Measurements from ENCODE around the gene OGDH.
"Not testable (repeated sequence)": the region's sequence is repeated elsewhere in the genome, so short reads cannot be mapped to it uniquely, and the experiment has no call there.

The OGDH gene

DNA sequence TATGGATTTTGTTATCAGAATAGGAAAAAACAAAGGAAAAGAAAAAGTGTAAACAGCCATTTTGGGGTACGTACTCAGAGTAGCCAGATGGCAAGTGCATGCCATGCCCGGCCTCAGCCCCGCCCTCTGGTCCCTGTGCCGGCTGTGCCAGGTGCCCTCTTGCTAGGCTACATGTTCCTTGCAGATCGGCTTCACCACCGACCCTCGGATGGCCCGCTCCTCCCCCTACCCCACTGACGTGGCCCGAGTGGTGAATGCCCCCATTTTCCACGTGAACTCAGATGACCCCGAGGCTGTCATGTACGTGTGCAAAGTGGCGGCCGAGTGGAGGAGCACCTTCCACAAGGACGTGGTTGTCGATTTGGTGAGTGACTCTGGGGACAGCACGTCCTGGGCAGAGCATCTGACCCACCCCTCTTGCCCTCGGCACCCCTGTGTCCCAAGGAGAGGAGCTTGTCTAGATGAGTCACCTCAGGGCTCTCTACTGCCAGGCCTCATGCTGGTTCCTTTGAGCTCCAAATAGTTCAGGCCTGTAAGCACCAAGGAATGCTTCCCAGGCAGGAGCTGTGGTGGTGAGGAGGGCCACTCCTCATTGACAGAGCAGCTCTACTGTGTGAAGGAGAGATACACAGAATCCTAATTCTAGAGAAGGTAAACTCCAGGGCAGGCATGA is 87.3 kb downstream of the OGDH start:
- Histone ChIP-seq H3K4me1 (ENCODE audit: insufficient read depth, low read length) (no peaks in the 10 kb centered on the region), H3K36me3 (ENCODE audit: insufficient read depth, low read length) (peaks cover 64% of the 10 kb centered on the region), H3K27ac (ENCODE audit: low read depth, low read length) (no peak overlapping the region), H3K27me3 (ENCODE audit: control insufficient read depth in 1 of 2, insufficient read depth in 2 of 2, low read length in 2 of 2) (no peaks in the 10 kb centered on the region), H3K9me3 (ENCODE audit: low read length) (no peaks in the 10 kb centered on the region), H3K4me3 (ENCODE audit: low read depth in 1 of 2, low read length in 2 of 2) (no peak overlapping the region), H3K9ac (ENCODE audit: low read length) (no peak overlapping the region)

DNA sequence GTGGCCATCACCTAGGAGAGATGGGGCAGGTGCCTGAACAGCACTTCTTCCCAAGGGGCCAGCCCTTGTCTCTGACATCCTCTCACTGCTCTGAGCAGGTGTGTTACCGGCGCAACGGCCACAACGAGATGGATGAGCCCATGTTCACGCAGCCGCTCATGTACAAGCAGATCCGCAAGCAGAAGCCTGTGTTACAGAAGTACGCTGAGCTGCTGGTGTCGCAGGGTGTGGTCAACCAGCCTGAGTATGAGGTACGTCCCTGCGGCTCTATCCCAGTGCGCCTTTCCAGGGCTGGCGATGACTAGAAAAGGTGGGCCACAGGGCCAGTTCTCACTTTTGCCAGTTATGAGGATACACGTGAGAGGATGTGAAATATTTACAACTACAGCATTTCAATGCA is 87.9 kb downstream of the OGDH start:
- H3K9me3 ChIP-seq (ENCODE audit: low read length), result no peaks in the 10 kb centered on the region
- no peak overlapping the region for H3K27ac ChIP-seq (ENCODE audit: low read depth, low read length)
- no peak overlapping the region for H3K9ac ChIP-seq (ENCODE audit: low read length)
- no peaks in the 10 kb centered on the region for H3K27me3 ChIP-seq (ENCODE audit: control insufficient read depth in 1 of 2, insufficient read depth in 2 of 2, low read length in 2 of 2)
- no peak overlapping the region for H3K4me3 ChIP-seq (ENCODE audit: low read depth in 1 of 2, low read length in 2 of 2)
- peaks cover 69% of the 10 kb centered on the region for H3K36me3 ChIP-seq (ENCODE audit: insufficient read depth, low read length)
- no peaks in the 10 kb centered on the region for H3K4me1 ChIP-seq (ENCODE audit: insufficient read depth, low read length)

DNA sequence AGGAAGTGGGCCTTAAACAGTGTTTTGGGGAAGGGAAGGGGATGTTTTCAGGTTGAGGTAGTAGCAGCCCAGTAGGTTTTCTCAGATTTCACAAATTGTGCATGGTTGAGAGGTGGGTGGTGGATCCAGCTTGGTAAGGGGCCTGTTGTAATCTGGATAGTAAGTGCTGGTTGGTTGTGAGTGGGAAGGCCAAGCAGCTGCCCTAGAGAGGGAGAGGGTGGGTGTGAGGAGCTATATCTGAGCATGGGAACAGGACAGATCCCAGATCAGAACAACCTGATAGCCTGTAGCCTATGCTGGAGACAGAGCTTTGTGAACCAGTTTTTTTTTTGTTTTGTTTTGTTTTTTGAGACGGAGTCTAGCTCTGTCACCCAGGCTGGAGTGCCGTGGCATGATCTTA is 88.3 kb downstream of the OGDH start:
- Histone ChIP-seq H3K9me3 (ENCODE audit: low read length) (no peaks in the 10 kb centered on the region), H3K36me3 (ENCODE audit: insufficient read depth, low read length) (peaks cover 73% of the 10 kb centered on the region), H3K27ac (ENCODE audit: low read depth, low read length) (no peak overlapping the region), H3K4me1 (ENCODE audit: insufficient read depth, low read length) (no peaks in the 10 kb centered on the region), H3K27me3 (ENCODE audit: control insufficient read depth in 1 of 2, insufficient read depth in 2 of 2, low read length in 2 of 2) (no peaks in the 10 kb centered on the region), H3K9ac (ENCODE audit: low read length) (no peak overlapping the region), H3K4me3 (ENCODE audit: low read depth in 1 of 2, low read length in 2 of 2) (no peak overlapping the region)

DNA sequence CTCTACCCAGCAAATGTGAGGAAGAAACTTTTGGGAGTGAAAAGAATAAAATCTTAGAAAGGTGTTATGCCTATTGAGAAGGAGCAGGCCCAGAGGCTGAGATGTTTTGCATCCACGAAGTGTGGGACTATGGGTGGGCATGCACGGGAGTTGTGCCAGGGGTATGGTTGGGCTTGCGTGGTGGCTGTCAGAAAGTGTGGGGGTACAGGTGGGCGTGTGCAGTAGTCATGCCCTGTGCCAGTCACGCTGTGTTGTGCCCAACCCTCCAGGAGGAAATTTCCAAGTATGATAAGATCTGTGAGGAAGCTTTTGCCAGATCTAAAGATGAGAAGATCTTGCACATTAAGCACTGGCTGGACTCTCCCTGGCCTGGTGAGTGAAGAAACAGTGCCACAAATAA is 89.3 kb downstream of the OGDH start:
- H3K36me3 ChIP-seq (ENCODE audit: insufficient read depth, low read length), result peaks cover 74% of the 10 kb centered on the region
- H3K9ac ChIP-seq (ENCODE audit: low read length), result no peak overlapping the region
- H3K4me1 ChIP-seq (ENCODE audit: insufficient read depth, low read length), result no peaks in the 10 kb centered on the region
- H3K9me3 ChIP-seq (ENCODE audit: low read length), result no peaks in the 10 kb centered on the region
- H3K4me3 ChIP-seq (ENCODE audit: low read depth in 1 of 2, low read length in 2 of 2), result no peak overlapping the region
- H3K27ac ChIP-seq (ENCODE audit: low read depth, low read length), result no peak overlapping the region
- no peaks in the 10 kb centered on the region for H3K27me3 ChIP-seq (ENCODE audit: control insufficient read depth in 1 of 2, insufficient read depth in 2 of 2, low read length in 2 of 2)

DNA sequence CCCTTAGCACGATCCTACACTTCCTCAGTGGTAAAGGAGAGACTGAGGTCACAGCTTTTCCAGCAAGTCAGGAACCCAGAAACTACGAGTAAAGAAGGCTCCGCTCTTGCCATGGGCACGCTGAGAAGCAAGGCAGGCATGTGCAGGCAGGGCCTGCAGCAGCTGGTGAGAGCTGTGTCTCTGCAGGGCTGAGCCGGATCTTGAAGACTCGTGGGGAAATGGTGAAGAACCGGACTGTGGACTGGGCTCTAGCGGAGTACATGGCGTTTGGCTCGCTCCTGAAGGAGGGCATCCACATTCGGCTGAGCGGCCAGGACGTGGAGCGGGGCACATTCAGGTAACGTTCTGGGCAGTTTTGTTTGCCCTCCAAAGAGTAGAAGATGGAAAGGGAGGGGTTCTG is 90.3 kb downstream of the OGDH start:
- no peaks in the 10 kb centered on the region for H3K9me3 ChIP-seq (ENCODE audit: low read length)
- H3K27me3 ChIP-seq (ENCODE audit: control insufficient read depth in 1 of 2, insufficient read depth in 2 of 2, low read length in 2 of 2), result no peaks in the 10 kb centered on the region
- H3K4me3 ChIP-seq (ENCODE audit: low read depth in 1 of 2, low read length in 2 of 2), result no peak overlapping the region
- H3K9ac ChIP-seq (ENCODE audit: low read length), result no peak overlapping the region
- H3K27ac ChIP-seq (ENCODE audit: low read depth, low read length), result no peak overlapping the region
- H3K36me3 ChIP-seq (ENCODE audit: insufficient read depth, low read length), result peaks cover 82% of the 10 kb centered on the region
- no peaks in the 10 kb centered on the region for H3K4me1 ChIP-seq (ENCODE audit: insufficient read depth, low read length)

DNA sequence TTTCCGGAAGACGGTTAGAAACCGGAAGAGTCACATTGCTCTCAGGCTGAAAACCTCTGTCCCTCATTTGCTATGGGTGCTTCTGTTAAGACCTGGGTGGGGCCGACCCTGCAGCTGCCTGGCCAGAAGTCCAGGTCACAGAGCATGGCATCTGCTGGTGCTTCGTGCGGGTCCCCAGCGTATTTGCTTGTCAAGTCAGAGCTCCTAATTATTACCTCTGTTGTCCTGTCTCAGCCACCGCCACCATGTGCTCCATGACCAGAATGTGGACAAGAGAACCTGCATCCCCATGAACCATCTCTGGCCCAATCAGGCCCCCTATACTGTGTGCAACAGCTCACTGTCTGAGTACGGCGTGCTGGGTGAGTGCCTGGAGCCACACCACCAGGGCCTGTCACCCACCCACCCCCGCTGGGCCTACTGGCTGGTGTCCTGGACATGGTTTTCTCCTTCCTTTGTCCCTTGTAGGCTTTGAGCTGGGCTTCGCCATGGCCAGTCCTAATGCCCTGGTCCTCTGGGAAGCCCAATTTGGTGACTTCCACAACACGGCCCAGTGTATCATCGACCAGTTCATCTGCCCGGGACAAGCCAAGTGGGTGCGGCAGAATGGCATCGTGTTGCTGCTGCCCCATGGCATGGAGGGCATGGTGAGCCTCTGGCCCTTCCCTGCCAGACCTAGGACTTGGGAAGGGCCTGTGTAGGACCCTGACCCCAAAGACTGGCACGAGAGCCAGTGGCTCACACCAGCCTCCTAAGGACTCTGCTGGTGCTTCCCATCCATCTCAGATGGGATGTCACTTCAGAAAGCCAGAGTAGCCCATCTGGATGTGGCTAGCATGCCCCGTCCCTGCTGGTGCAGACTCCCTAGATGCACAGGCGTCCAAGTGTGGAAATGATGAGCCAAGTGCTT is 91.0 kb downstream of the OGDH start:
- Histone ChIP-seq H3K9ac (ENCODE audit: low read length) (no peak overlapping the region), H3K36me3 (ENCODE audit: insufficient read depth, low read length) (peaks cover 83% of the 10 kb centered on the region), H3K9me3 (ENCODE audit: low read length) (no peaks in the 10 kb centered on the region), H3K4me3 (ENCODE audit: low read depth in 1 of 2, low read length in 2 of 2) (no peak overlapping the region), H3K4me1 (ENCODE audit: insufficient read depth, low read length) (no peaks in the 10 kb centered on the region), H3K27ac (ENCODE audit: low read depth, low read length) (no peak overlapping the region), H3K27me3 (ENCODE audit: control insufficient read depth in 1 of 2, insufficient read depth in 2 of 2, low read length in 2 of 2) (no peaks in the 10 kb centered on the region)

DNA sequence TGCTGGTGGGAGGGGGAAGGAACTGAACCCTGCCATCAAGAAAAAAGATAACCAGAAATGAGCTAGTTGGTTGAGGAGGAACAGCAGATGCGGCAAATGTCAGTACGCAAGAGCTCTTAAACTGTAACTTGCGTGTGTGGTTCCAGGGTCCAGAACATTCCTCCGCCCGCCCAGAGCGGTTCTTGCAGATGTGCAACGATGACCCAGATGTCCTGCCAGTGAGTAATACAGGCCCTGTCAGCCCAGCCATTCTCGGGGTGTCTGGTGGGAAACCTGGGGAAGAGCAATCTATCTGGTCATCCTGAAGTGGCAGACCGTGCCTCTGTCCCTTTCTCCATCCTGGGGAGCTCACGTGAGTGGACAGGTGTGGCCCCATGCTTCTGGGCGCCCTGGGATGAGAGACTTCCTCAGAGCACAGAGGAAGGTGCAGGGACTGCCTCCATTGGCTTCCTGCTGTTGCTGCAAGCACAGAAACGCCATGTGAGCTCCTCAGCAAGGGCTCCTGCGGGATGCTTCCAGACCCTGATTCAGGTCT is 91.7 kb downstream of the OGDH start:
- Histone ChIP-seq H3K27ac (ENCODE audit: low read depth, low read length) (no peak overlapping the region), H3K27me3 (ENCODE audit: control insufficient read depth in 1 of 2, insufficient read depth in 2 of 2, low read length in 2 of 2) (no peaks in the 10 kb centered on the region), H3K36me3 (ENCODE audit: insufficient read depth, low read length) (peaks cover 83% of the 10 kb centered on the region), H3K4me3 (ENCODE audit: low read depth in 1 of 2, low read length in 2 of 2) (no peak overlapping the region), H3K9ac (ENCODE audit: low read length) (no peak overlapping the region), H3K4me1 (ENCODE audit: insufficient read depth, low read length) (no peaks in the 10 kb centered on the region), H3K9me3 (ENCODE audit: low read length) (no peaks in the 10 kb centered on the region)

DNA sequence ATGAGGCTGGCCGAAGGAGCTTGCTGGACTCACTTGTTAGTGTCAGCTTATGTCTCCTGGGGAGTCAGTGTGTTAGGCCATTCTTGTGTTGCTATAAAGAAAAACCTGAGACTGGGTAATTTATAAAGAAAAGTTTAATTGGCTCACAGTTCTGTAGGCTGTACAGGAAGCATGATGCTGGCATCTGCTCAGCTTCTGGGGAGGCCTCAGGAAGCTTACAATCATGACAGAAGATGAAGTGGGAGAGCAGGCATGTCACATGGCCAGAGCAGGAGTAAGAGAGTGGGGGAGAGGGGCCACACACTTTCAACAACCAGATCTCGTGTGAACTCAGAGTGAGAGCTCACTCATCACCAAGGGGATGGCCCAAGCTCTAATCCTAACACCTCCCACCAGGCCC is 93.2 kb downstream of the OGDH start:
- not testable (repeated sequence) for H3K9me3 ChIP-seq (ENCODE audit: low read length); H3K27ac ChIP-seq (ENCODE audit: low read depth, low read length); H3K9ac ChIP-seq (ENCODE audit: low read length); H3K4me1 ChIP-seq (ENCODE audit: insufficient read depth, low read length); H3K4me3 ChIP-seq (ENCODE audit: low read depth in 1 of 2, low read length in 2 of 2); H3K27me3 ChIP-seq (ENCODE audit: control insufficient read depth in 1 of 2, insufficient read depth in 2 of 2, low read length in 2 of 2)
- peaks cover 72% of the 10 kb centered on the region for H3K36me3 ChIP-seq (ENCODE audit: insufficient read depth, low read length)

DNA sequence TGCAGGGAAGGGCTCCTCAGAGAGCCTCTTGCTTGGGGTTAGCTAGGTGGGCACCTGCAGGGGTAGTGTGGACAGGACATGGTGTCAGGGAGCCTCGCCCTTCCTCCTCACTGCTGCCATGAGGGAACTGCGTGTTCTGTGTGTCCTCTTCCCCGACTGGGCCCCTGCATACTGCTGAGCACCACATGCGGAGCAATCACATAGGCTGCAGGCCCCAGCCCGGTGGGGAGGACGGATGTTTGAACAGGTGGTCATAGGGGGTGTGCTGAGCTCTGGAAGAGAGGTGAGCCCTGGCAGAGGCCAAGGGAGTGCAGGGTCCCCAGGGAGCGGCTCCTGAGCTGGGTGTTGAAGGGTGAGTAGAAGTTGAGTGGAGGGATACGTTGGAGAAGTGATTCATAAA is 93.9 kb downstream of the OGDH start:
- H3K27me3 ChIP-seq (ENCODE audit: control insufficient read depth in 1 of 2, insufficient read depth in 2 of 2, low read length in 2 of 2), result no peaks in the 10 kb centered on the region
- H3K36me3 ChIP-seq (ENCODE audit: insufficient read depth, low read length), result peaks cover 68% of the 10 kb centered on the region
- no peaks in the 10 kb centered on the region for H3K4me1 ChIP-seq (ENCODE audit: insufficient read depth, low read length)
- H3K9ac ChIP-seq (ENCODE audit: low read length), result no peak overlapping the region
- H3K9me3 ChIP-seq (ENCODE audit: low read length), result no peaks in the 10 kb centered on the region
- no peak overlapping the region for H3K4me3 ChIP-seq (ENCODE audit: low read depth in 1 of 2, low read length in 2 of 2)
- H3K27ac ChIP-seq (ENCODE audit: low read depth, low read length), result no peak overlapping the region

DNA sequence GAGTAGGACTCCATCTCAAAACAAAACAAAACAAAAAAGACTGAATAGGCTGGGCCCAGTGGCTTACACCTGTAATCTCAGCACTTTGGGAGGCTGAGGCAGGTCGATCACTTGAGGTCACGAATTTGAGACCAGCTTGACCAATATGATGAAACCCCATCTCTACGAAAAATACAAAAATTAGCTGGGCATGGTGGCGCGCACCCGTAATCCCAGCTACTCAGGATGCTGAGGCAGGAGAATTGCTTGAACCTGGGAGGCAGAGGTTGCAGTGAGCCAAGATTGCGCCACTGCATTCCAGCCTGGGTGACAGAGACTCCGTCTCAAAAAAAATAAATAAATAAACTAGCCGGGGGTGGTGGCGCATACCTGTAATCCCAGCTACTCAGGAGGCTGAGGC is 97.0 kb downstream of the OGDH start:
- H3K9me3 ChIP-seq (ENCODE audit: low read length); H3K4me3 ChIP-seq (ENCODE audit: low read depth in 1 of 2, low read length in 2 of 2); H3K27ac ChIP-seq (ENCODE audit: low read depth, low read length); H3K27me3 ChIP-seq (ENCODE audit: control insufficient read depth in 1 of 2, insufficient read depth in 2 of 2, low read length in 2 of 2); H3K4me1 ChIP-seq (ENCODE audit: insufficient read depth, low read length); H3K9ac ChIP-seq (ENCODE audit: low read length): not testable (repeated sequence)
- H3K36me3 ChIP-seq (ENCODE audit: insufficient read depth, low read length), result peaks cover 57% of the 10 kb centered on the region

DNA sequence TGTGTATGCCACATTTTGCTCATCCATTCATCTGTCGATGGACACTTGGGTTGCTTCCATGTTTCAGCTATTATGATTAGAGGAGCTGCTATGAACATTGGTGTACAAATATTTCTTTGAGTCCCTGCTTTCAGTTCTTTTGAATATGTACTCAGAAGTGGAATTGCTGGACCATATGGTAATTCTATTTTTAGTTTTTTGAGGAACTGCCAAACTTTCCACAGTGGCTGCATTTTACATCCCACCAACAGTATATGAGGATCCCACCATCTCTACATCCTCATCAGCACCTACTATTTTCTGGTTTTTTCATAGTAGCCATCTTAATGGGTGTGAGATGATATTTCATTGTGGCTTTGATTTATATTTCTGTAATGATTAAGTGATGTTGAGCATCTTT is 97.5 kb downstream of the OGDH start:
- Histone ChIP-seq H3K4me1 (ENCODE audit: insufficient read depth, low read length) (no peaks in the 10 kb centered on the region), H3K27me3 (ENCODE audit: control insufficient read depth in 1 of 2, insufficient read depth in 2 of 2, low read length in 2 of 2) (no peaks in the 10 kb centered on the region), H3K9me3 (ENCODE audit: low read length) (no peaks in the 10 kb centered on the region), H3K36me3 (ENCODE audit: insufficient read depth, low read length) (peaks cover 59% of the 10 kb centered on the region), H3K9ac (ENCODE audit: low read length) (no peak overlapping the region), H3K27ac (ENCODE audit: low read depth, low read length) (no peak overlapping the region), H3K4me3 (ENCODE audit: low read depth in 1 of 2, low read length in 2 of 2) (no peak overlapping the region)
